Ovary (tissue), 9 donors: ENCODE measurements around the gene RHOC. TPM values are rescaled to one million over a fixed set of nuclear protein-coding genes. Genes with fewer than 3 reads are reported as not detected.

ENCODE experiments used
- DNase-seq, 5 donors: peaks; one replicate each; pipeline ENCODE4 v3.0.0-alpha.2; 2019 to 2020
- H3K27ac ChIP-seq, 2 donors: fragments of 200-600 bp; one replicate each; pipeline versions ENCODE4 v1.5.1 to v1.8.0; 2019 to 2022
- H3K27me3 ChIP-seq: fragments of 200-600 bp; one replicate; pipeline ENCODE4 v1.8.0; 2022
- H3K36me3 ChIP-seq: fragments of 200-600 bp; sonication (generic); one replicate; pipeline ENCODE4 v1.5.1; 2019
- H3K4me1 ChIP-seq: one replicate; pipeline ENCODE4 v1.8.1; 2013; ENCODE audit warnings: mild to moderate bottlenecking, moderate library complexity; ENCODE audit not compliant: insufficient read depth
- H3K4me3 ChIP-seq: fragments of 200-600 bp; sonication (generic); one replicate; pipeline ENCODE4 v1.5.1; 2017
- H3K9me3 ChIP-seq, 2 donors: fragments of 200-600 bp in 1 of 2; sonication (generic) in 1 of 2; one replicate each; pipeline versions ENCODE4 v1.5.1 to v1.8.1; 2013 to 2019; ENCODE audit warnings: mild to moderate bottlenecking in 1 of 2, moderate library complexity in 1 of 2
- CTCF ChIP-seq, 3 donors: fragments of 450-650 bp in 2 of 3; fragments of 200-600 bp in 1 of 3; IDR thresholded peaks; one replicate each; pipeline versions ENCODE4 v1.5.1 to v1.8.0; 2016 to 2022; ENCODE audit warnings: antibody characterized with exemption in 3 of 3, mild to moderate bottlenecking in 1 of 3
- EP300 ChIP-seq: sonication (generic); formaldehyde crosslinking; IDR thresholded peaks from one replicate; pipeline ENCODE4 v1.6.1; 2017; ENCODE audit warnings: antibody characterized with exemption
- POLR2A ChIP-seq: fragments of 450-650 bp; IDR thresholded peaks from one replicate; pipeline ENCODE4 v1.6.1; 2017; ENCODE audit warnings: antibody characterized with exemption, mild to moderate bottlenecking, moderate library complexity
- WGBS, 3 donors: extraction: QIAGEN DNeasy Blood & Tissue Kit in 1 of 3; methylation state at CpG; one replicate each; pipeline versions ENCODE4 v1.1.5 to v1.1.7; 2013 to 2017; 5-methylcytosine and 5-hydroxymethylcytosine counted together
- intact Hi-C, 4 donors: fragments of 100-400 bp; cut with DNase I; formaldehyde crosslinking; loops; one replicate each; pipeline versions ENCODE4 v1.11.0 to v1.15.1; 2022 to 2023
- polyA plus RNA-seq, 2 donors: library from polyadenylated mRNA; stranded (reverse); fragments of 200-250 nt in 1 of 2; fragments of 350-450 nt in 1 of 2; fragmentation: Illumina TruSeq in 1 of 2; extraction: RNeasy Lipid Tissue Mini Kit (QIAGEN cat#74804) in 1 of 2; gene quantifications; one replicate each; pipeline ENCODE4 v1.2.3, GENCODE V29; 2013 to 2014
- total RNA-seq, 7 donors: library from RNA; depleted of rRNA in 2 of 7; stranded (reverse); fragments of >200 nt in 2 of 7; fragmentation: NEBNext Ultra II Directional in 3 of 7; extraction: Animal tissue kit (Norgen Biotek cat#: 25700) in 3 of 7; gene quantifications; one replicate each; pipeline versions ENCODE4 v1.1.0 to v1.2.4, GENCODE V29; 2016 to 2023
- donor health status: DM: no; HTN: no; CAD: no; lungs with moderate emphysema.
- donor health status: DM: no; HTN: no; CAD: no.
- donor health status: Bipolar disorder and iron deficiency.
- donor health status: DM: yes; HTN: yes; CAD: no.
- donor health status: DM: no; HTN: no; CAD: no.
- donor health status: DM: yes; HTN: yes; CAD: no.

RHOC gene
- total and polyA plus RNA-seq, 9 donors = 177 to 308 (median 214) TPM

- 95 to 100% (median 98%) methylated on average over 1 of the region's 1 CpG for WGBS, 3 donors
- Histone ChIP-seq H3K4me1 (no peaks in the 10 kb centered on the region), H3K4me3 (no peak overlapping the region), H3K27ac (no peak overlapping the region), H3K9me3 (no peaks in the 10 kb centered on the region), H3K27me3 (no peaks in the 10 kb centered on the region), H3K36me3 (no peaks in the 10 kb centered on the region)
- intact Hi-C loops = no loop called here
- TF ChIP-seq POLR2A (no peak), EP300 (no peak), CTCF (IDR thresholded peaks at IDR 0.05) (no peak)
- no peak for DNase-seq
Measured at GRCh38 chr1:112651205-112651604, 55.7 kb downstream of the RHOC start.

Other genes with a start within 250 kb of the RHOC start
- 10 to 100 TPM; 13.8 to 57.3 (median 45.1) TPM for gene WNT2B, start 198.2 kb downstream of the RHOC start, total RNA-seq
- gene WNT2B, start 198.2 kb downstream of the RHOC start, polyA plus RNA-seq = 10 to 100 TPM; 12.8 to 13.0 TPM
- 10 to 100 TPM; 12.5 to 32.0 (median 22.3) TPM for gene ST7L, start 88.0 kb downstream of the RHOC start, total RNA-seq
- 10 to 100 TPM; 14.4 to 28.5 TPM for gene ST7L, start 88.0 kb downstream of the RHOC start, polyA plus RNA-seq
- gene CAPZA1, start 87.3 kb downstream of the RHOC start, total RNA-seq = 10 to 100 TPM; 54.0 to 81.2 (median 66.9) TPM
- 10 to 100 TPM; 31.3 to 70.6 TPM for gene CAPZA1, start 87.3 kb downstream of the RHOC start, polyA plus RNA-seq
- 10 to 100 TPM; 31.7 to 66.3 (median 53.5) TPM for gene MOV10, start 32.5 kb downstream of the RHOC start, total RNA-seq
- 10 to 100 TPM; 35.0 to 35.6 TPM for gene MOV10, start 32.5 kb downstream of the RHOC start, polyA plus RNA-seq
- 1 to 10 TPM; 1.4 to 6.3 (median 2.9) TPM for gene PPM1J, start 8.2 kb upstream of the RHOC start, total RNA-seq
- gene PPM1J, start 8.2 kb upstream of the RHOC start, polyA plus RNA-seq = 1 to 10 TPM in 1 of 2 donors, under 1 TPM in 1; 0.78 to 1.3 TPM
- gene SLC16A1, start 249.1 kb upstream of the RHOC start, total RNA-seq = 10 to 100 TPM; 11.9 to 38.8 (median 23.3) TPM
- 10 to 100 TPM; 10.3 to 38.6 TPM for gene SLC16A1, start 249.1 kb upstream of the RHOC start, polyA plus RNA-seq